Breast epithelium (tissue), 3 donors: ENCODE data around the gene CRYBG1.

Source experiments
- POLR2A ChIP-seq: fragments of 450-650 bp; IDR thresholded peaks from one replicate; pipeline ENCODE4 v1.6.1; 2016; ENCODE audit warnings: antibody characterized with exemption, mild to moderate bottlenecking, moderate library complexity
- POLR2AphosphoS5 ChIP-seq, 3 donors: sonication (generic); formaldehyde crosslinking; IDR thresholded peaks; one replicate each; pipeline ENCODE4 v1.6.1; 2017; ENCODE audit warnings: antibody characterized with exemption in 3 of 3
- TF ChIP-seq, protein P1 (sequence below), 3 donors: fragments of 450-650 bp; IDR thresholded peaks; one replicate each; pipeline ENCODE4 v1.5.1; 2016 to 2017; ENCODE audit warnings: antibody characterized with exemption in 3 of 3, mild to moderate bottlenecking in 3 of 3, moderate library complexity in 3 of 3

DNA sequence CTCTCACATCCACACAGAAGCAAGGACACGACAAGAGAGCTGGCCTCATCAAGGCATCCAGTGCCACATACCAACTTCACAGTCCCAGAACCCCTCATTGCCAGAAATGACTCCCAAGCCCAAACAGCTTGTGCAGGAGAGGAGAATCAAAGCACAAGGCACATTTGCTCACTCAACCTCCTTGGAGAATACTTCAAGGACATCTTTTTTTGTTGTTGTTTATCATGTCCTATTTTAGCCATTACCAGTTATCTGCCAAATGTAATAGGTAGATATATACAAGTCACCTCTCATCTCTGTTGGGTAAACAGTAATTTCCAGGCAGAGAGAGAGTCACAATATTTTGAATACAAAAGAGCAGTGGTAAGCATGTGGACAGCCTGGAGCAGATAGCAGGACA, 221.0 kb downstream of the CRYBG1 start:
- TF ChIP-seq, protein P1, sequence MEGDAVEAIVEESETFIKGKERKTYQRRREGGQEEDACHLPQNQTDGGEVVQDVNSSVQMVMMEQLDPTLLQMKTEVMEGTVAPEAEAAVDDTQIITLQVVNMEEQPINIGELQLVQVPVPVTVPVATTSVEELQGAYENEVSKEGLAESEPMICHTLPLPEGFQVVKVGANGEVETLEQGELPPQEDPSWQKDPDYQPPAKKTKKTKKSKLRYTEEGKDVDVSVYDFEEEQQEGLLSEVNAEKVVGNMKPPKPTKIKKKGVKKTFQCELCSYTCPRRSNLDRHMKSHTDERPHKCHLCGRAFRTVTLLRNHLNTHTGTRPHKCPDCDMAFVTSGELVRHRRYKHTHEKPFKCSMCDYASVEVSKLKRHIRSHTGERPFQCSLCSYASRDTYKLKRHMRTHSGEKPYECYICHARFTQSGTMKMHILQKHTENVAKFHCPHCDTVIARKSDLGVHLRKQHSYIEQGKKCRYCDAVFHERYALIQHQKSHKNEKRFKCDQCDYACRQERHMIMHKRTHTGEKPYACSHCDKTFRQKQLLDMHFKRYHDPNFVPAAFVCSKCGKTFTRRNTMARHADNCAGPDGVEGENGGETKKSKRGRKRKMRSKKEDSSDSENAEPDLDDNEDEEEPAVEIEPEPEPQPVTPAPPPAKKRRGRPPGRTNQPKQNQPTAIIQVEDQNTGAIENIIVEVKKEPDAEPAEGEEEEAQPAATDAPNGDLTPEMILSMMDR (IDR thresholded peaks at IDR 0.05) = no peak
- TF ChIP-seq POLR2A (no peak), POLR2AphosphoS5 (IDR thresholded peaks at IDR 0.05) (no peak)
